Colonic mucosa (tissue), 4 donors: Measurements from ENCODE around the gene ITPKB. TPM values are rescaled to one million over a fixed set of nuclear protein-coding genes. Genes with fewer than 3 reads are reported as not detected.

Source experiments
- DNase-seq: peaks from one replicate; pipeline ENCODE4 v3.0.0-alpha.2; 2020
- H3K27ac ChIP-seq: fragments of 200-600 bp; one replicate; pipeline ENCODE4 v1.8.0; 2021
- H3K27me3 ChIP-seq: fragments of 200-600 bp; one replicate; pipeline ENCODE4 v1.8.0; 2021
- H3K36me3 ChIP-seq: fragments of 200-600 bp; one replicate; pipeline ENCODE4 v1.8.0; 2021
- H3K4me1 ChIP-seq: fragments of 200-600 bp; one replicate; pipeline ENCODE4 v1.8.0; 2021; ENCODE audit warnings: mild to moderate bottlenecking
- H3K4me3 ChIP-seq: fragments of 200-600 bp; one replicate; pipeline ENCODE4 v1.8.0; 2021
- H3K9ac ChIP-seq, 2 donors: one replicate each; pipeline ENCODE4 v1.7.0; 2013; ENCODE audit warnings: control low read depth in 2 of 2, low read depth in 2 of 2, low read length in 2 of 2
- H3K9me3 ChIP-seq: fragments of 200-600 bp; one replicate; pipeline ENCODE4 v1.8.0; 2021
- CTCF ChIP-seq: fragments of 200-600 bp; IDR thresholded peaks from one replicate; pipeline ENCODE4 v1.8.0; 2022; ENCODE audit warnings: antibody characterized with exemption, mild to moderate bottlenecking
- intact Hi-C: fragments of 100-400 bp; cut with DNase I; formaldehyde crosslinking; loops from one replicate; pipeline ENCODE4 v1.14.1; 2022
- total RNA-seq, 2 donors: library from RNA; stranded (reverse); fragmentation: NEBNext Ultra II Directional in 1 of 2; extraction: Animal tissue kit (Norgen Biotek cat#: 25700) in 1 of 2; gene quantifications; one replicate each; pipeline ENCODE4 v1.2.1, GENCODE V29; 2021
- donor health status: healthy.
- donor health status: DM: no; HTN: no; CAD: no.
- donor health status: DM: no; HTN: no; CAD: no.

Gene ITPKB
- total RNA-seq, 2 donors from 2014 or later, result 11.6 to 16.9 TPM

GRCh38 chr1:226733304-226733703 is 5.8 kb downstream of the ITPKB start:
- no peaks in the 10 kb centered on the region for H3K4me1 ChIP-seq
- H3K4me3 ChIP-seq, result no peak overlapping the region
- peak overlapping the region in 1 of 2 donors; percentile 24 for H3K9ac ChIP-seq
- no peaks in the 10 kb centered on the region for H3K9me3 ChIP-seq
- DNase-seq, result no peak
- H3K36me3 ChIP-seq, result no peaks in the 10 kb centered on the region
- no peaks in the 10 kb centered on the region for H3K27me3 ChIP-seq
- no peak for TF ChIP-seq CTCF
- intact Hi-C loops, result loop anchor here (10.0 kb wide), 2 partner anchors 91 to 99 kb away; no protein-coding TSS in a partner anchor
- no peak overlapping the region for H3K27ac ChIP-seq

GRCh38 chr1:226732856-226733291 is 6.2 kb downstream of the ITPKB start:
- TF ChIP-seq CTCF, result no peak
- H3K27ac ChIP-seq, result no peak overlapping the region
- H3K9me3 ChIP-seq, result no peaks in the 10 kb centered on the region
- no peaks in the 10 kb centered on the region for H3K36me3 ChIP-seq
- H3K4me1 ChIP-seq, result no peaks in the 10 kb centered on the region
- DNase-seq, result no peak
- intact Hi-C loops, result loop anchor here (10.0 kb wide), 2 partner anchors 92 to 98 kb away; no protein-coding TSS in a partner anchor
- no peaks in the 10 kb centered on the region for H3K27me3 ChIP-seq
- no peak overlapping the region for H3K4me3 ChIP-seq
- peak overlapping the region in 1 of 2 donors; percentile 24 for H3K9ac ChIP-seq

- H3K9ac ChIP-seq, result no peak overlapping the region
- H3K4me3 ChIP-seq, result no peak overlapping the region
- H3K27ac ChIP-seq, result no peak overlapping the region
- H3K4me1 ChIP-seq, result no peaks in the 10 kb centered on the region
- no peaks in the 10 kb centered on the region for H3K36me3 ChIP-seq
- no peaks in the 10 kb centered on the region for H3K9me3 ChIP-seq
- DNase-seq, result no peak
- H3K27me3 ChIP-seq, result no peaks in the 10 kb centered on the region
- intact Hi-C loops, result loop anchor here (10.0 kb wide), 2 partner anchors 93 to 97 kb away; no protein-coding TSS in a partner anchor
- no peak for TF ChIP-seq CTCF
Observed at GRCh38 chr1:226731257-226731893, 7.7 kb downstream of the ITPKB start.

GRCh38 chr1:226730836-226731235 is 8.2 kb downstream of the ITPKB start:
- no peak for DNase-seq
- H3K4me3 ChIP-seq, result no peak overlapping the region
- H3K9ac ChIP-seq, result no peak overlapping the region
- intact Hi-C loops, result loop anchor here (10.0 kb wide), 2 partner anchors 94 to 96 kb away; no protein-coding TSS in a partner anchor
- no peaks in the 10 kb centered on the region for H3K4me1 ChIP-seq
- no peaks in the 10 kb centered on the region for H3K36me3 ChIP-seq
- H3K27me3 ChIP-seq, result no peaks in the 10 kb centered on the region
- H3K9me3 ChIP-seq, result no peaks in the 10 kb centered on the region
- H3K27ac ChIP-seq, result no peak overlapping the region
- TF ChIP-seq CTCF, result no peak

GRCh38 chr1:226730071-226730470 is 9.0 kb downstream of the ITPKB start:
- Histone ChIP-seq H3K4me1 (no peaks in the 10 kb centered on the region), H3K27ac (no peak overlapping the region), H3K36me3 (no peaks in the 10 kb centered on the region), H3K9ac (no peak overlapping the region), H3K9me3 (no peaks in the 10 kb centered on the region), H3K4me3 (no peak overlapping the region), H3K27me3 (no peaks in the 10 kb centered on the region)
- TF ChIP-seq CTCF, result no peak
- intact Hi-C loops, result loop anchor here (10.0 kb wide), 2 partner anchors 95 kb away; no protein-coding TSS in a partner anchor
- no peak for DNase-seq
